CD4-positive, CD25-positive, alpha-beta regulatory T cell (primary cell): ENCODE results near the gene NEIL3. TPM values are rescaled to one million over a fixed set of nuclear protein-coding genes. Genes with fewer than 3 reads are reported as not detected.

ENCODE experiments used
- ATAC-seq, 2 donors: fragments of 150-1000 bp; cut with Tn5 transposase; one replicate each; pipeline ENCODE4 v1.10.0; 2021; ENCODE audit warnings: low read depth in 2 of 2, moderate number of reproducible peaks in 2 of 2, moderate library complexity in 1 of 2
- DNase-seq, 3 donors: peaks; one replicate each; pipeline versions ENCODE4 v3.0.0 to v3.0.0-alpha.2; 2012 to 2022; ENCODE audit warnings: mixed read lengths in 1 of 3
- H3K27ac ChIP-seq: one replicate; pipeline ENCODE4 v1.7.0; 2013; ENCODE audit warnings: mild to moderate bottlenecking, low read length; ENCODE audit not compliant: insufficient read depth, poor library complexity, severe bottlenecking
- H3K27me3 ChIP-seq: one replicate; pipeline ENCODE4 v1.7.0; 2013; ENCODE audit warnings: low read length; ENCODE audit not compliant: control insufficient read depth, insufficient read depth
- H3K36me3 ChIP-seq: one replicate; pipeline ENCODE4 v1.7.0; 2013; ENCODE audit warnings: mild to moderate bottlenecking, low read length, moderate library complexity; ENCODE audit not compliant: control insufficient read depth, insufficient read depth
- H3K4me1 ChIP-seq: 2 replicates; pipeline ENCODE4 v1.7.0; 2013; ENCODE audit warnings: mild to moderate bottlenecking, low read length; ENCODE audit not compliant: insufficient read depth, control insufficient read depth, poor library complexity, severe bottlenecking
- H3K4me3 ChIP-seq: one replicate; pipeline ENCODE4 v1.7.0; 2013; ENCODE audit warnings: low read depth, mild to moderate bottlenecking, low read length, moderate library complexity
- H3K9me3 ChIP-seq, 2 experiments: 1 replicate in 1 of 2; 2 replicates in 1 of 2; pipeline ENCODE4 v1.7.0; 2013; ENCODE audit warnings: low read length in 2 of 2, mild to moderate bottlenecking in 1 of 2, moderate library complexity in 1 of 2; ENCODE audit not compliant: control insufficient read depth in 2 of 2
- H3K27ac Mint-ChIP-seq, 3 donors: one replicate each; pipeline ENCODE4 v1.8.0; 2020 to 2022; ENCODE audit warnings: mild to moderate bottlenecking in 3 of 3, mixed read lengths in 3 of 3, moderate library complexity in 2 of 3
- H3K27me3 Mint-ChIP-seq: one replicate; pipeline ENCODE4 v1.8.0; 2022; ENCODE audit warnings: mild to moderate bottlenecking, mixed read lengths
- H3K36me3 Mint-ChIP-seq: one replicate; pipeline ENCODE4 v1.8.0; 2020; ENCODE audit warnings: mixed read lengths
- H3K4me1 Mint-ChIP-seq, 4 donors: one replicate each; pipeline ENCODE4 v1.8.0; 2020 to 2022; ENCODE audit warnings: mixed read lengths in 4 of 4, mild to moderate bottlenecking in 1 of 4
- H3K4me3 Mint-ChIP-seq, 4 donors: one replicate each; pipeline ENCODE4 v1.8.0; 2020 to 2022; ENCODE audit warnings: mild to moderate bottlenecking in 4 of 4, mixed read lengths in 4 of 4, moderate library complexity in 3 of 4
- H3K9me3 Mint-ChIP-seq, 7 donors: one replicate each; pipeline ENCODE4 v1.8.0; 2020 to 2022; ENCODE audit warnings: mixed read lengths in 7 of 7, mild to moderate bottlenecking in 3 of 7, moderate library complexity in 2 of 7
- polyA plus RNA-seq, 4 donors: library from polyadenylated mRNA; unstranded; fragments of 300-500 nt; fragmentation: Illumina TruSeq; gene quantifications; one replicate each; pipeline ENCODE4 v1.2.3, GENCODE V29; 2021
- total RNA-seq: library from RNA; stranded (reverse); gene quantifications from one replicate; pipeline ENCODE4 v1.2.3, GENCODE V29; 2022

NEIL3 gene
- total RNA-seq (5.0 TPM), polyA plus RNA-seq (1 to 10 TPM in 1 of 4 donors, under 1 TPM in 3; 0.39 to 2.7 (median 0.71) TPM)

GRCh38 chr4:177309522-177310371 lies at the start of gene NEIL3:
NEIL3 (plus strand) TSS chr4:177309874; CDS start chr4:177309954, 80 bp downstream.
- ATAC-seq (peak; percentile 84 to 86), DNase-seq (peak; percentile 93 to 97 (median 94))
- no peaks in the 10 kb centered on the region for H3K9me3 Mint-ChIP-seq
- no peaks in the 10 kb centered on the region for H3K27me3 Mint-ChIP-seq
- Histone ChIP-seq H3K4me1 (peaks cover 44% of the 10 kb centered on the region), H3K9me3 (no peaks in the 10 kb centered on the region), H3K36me3 (no peaks in the 10 kb centered on the region), H3K4me3 (peak within 1 kb of the TSS; percentile 98), H3K27me3 (no peaks in the 10 kb centered on the region), H3K27ac (peak within 1 kb of the TSS; percentile 86)
- no peaks in the 10 kb centered on the region for H3K36me3 Mint-ChIP-seq
- H3K4me1 Mint-ChIP-seq: peaks cover 7 to 56% (median 29%) of the 10 kb centered on the region in 4 donors
- H3K4me3 Mint-ChIP-seq: peak within 1 kb of the TSS; percentile 83 to 92 (median 90)
- peak within 1 kb of the TSS; percentile 86 to 91 (median 88) for H3K27ac Mint-ChIP-seq

GRCh38 chr4:177263818-177264217 lies 45.9 kb upstream of the NEIL3 start:
- Mint-ChIP-seq H3K36me3 (no peaks in the 10 kb centered on the region), H3K4me1 (no peaks in the 10 kb centered on the region), H3K27ac (no peak overlapping the region), H3K27me3 (no peaks in the 10 kb centered on the region), H3K9me3 (no peaks in the 10 kb centered on the region), H3K4me3 (no peak overlapping the region)
- Histone ChIP-seq H3K9me3 (no peaks in the 10 kb centered on the region), H3K27ac (no peak overlapping the region), H3K27me3 (no peaks in the 10 kb centered on the region), H3K4me1 (no peaks in the 10 kb centered on the region), H3K36me3 (no peaks in the 10 kb centered on the region), H3K4me3 (no peak overlapping the region)
- DNase-seq (no peak), ATAC-seq (no peak)

GRCh38 chr4:177264788-177265422 lies 44.8 kb upstream of the NEIL3 start:
- DNase-seq: no peak
- Mint-ChIP-seq H3K27ac (no peak overlapping the region), H3K36me3 (no peaks in the 10 kb centered on the region)

GRCh38 chr4:177265729-177266128 lies 43.9 kb upstream of the NEIL3 start:
- Mint-ChIP-seq H3K9me3 (no peaks in the 10 kb centered on the region), H3K27ac (no peak overlapping the region), H3K27me3 (no peaks in the 10 kb centered on the region)

More at GRCh38 chr4:177264788-177265422, 44.8 kb upstream of the NEIL3 start:
- H3K36me3 ChIP-seq: no peaks in the 10 kb centered on the region
- H3K4me3 ChIP-seq: no peak overlapping the region
- Mint-ChIP-seq H3K9me3 (no peaks in the 10 kb centered on the region), H3K27me3 (no peaks in the 10 kb centered on the region), H3K4me1 (no peaks in the 10 kb centered on the region), H3K4me3 (no peak overlapping the region)
- no peak overlapping the region for H3K27ac ChIP-seq
- no peaks in the 10 kb centered on the region for H3K27me3 ChIP-seq
- H3K9me3 ChIP-seq: no peaks in the 10 kb centered on the region
- no peaks in the 10 kb centered on the region for H3K4me1 ChIP-seq
- ATAC-seq: no peak

GRCh38 chr4:177266506-177266905 lies 43.2 kb upstream of the NEIL3 start:
- ATAC-seq: no peak
- H3K27ac Mint-ChIP-seq: no peak overlapping the region

More at GRCh38 chr4:177265729-177266128, 43.9 kb upstream of the NEIL3 start:
- Histone ChIP-seq H3K27ac (no peak overlapping the region), H3K4me1 (no peaks in the 10 kb centered on the region), H3K27me3 (no peaks in the 10 kb centered on the region), H3K36me3 (no peaks in the 10 kb centered on the region), H3K4me3 (no peak overlapping the region), H3K9me3 (no peaks in the 10 kb centered on the region)
- no peaks in the 10 kb centered on the region for H3K4me1 Mint-ChIP-seq
- DNase-seq: no peak
- no peaks in the 10 kb centered on the region for H3K36me3 Mint-ChIP-seq
- no peak overlapping the region for H3K4me3 Mint-ChIP-seq
- ATAC-seq: no peak

GRCh38 chr4:177267911-177268310 lies 41.8 kb upstream of the NEIL3 start:
- Histone ChIP-seq H3K36me3 (no peaks in the 10 kb centered on the region), H3K4me1 (no peaks in the 10 kb centered on the region), H3K27ac (no peak overlapping the region), H3K27me3 (no peaks in the 10 kb centered on the region), H3K4me3 (no peak overlapping the region), H3K9me3 (no peaks in the 10 kb centered on the region)
- peaks cover 5% of the 10 kb centered on the region for H3K27me3 Mint-ChIP-seq
- no peaks in the 10 kb centered on the region for H3K36me3 Mint-ChIP-seq
- no peak for ATAC-seq
- peaks cover 0 to 5% (median 0%) of the 10 kb centered on the region in 4 donors for H3K4me1 Mint-ChIP-seq
- no peak overlapping the region for H3K4me3 Mint-ChIP-seq
- DNase-seq: no peak
- no peak overlapping the region for H3K27ac Mint-ChIP-seq
- no peaks in the 10 kb centered on the region for H3K9me3 Mint-ChIP-seq

More at GRCh38 chr4:177266506-177266905, 43.2 kb upstream of the NEIL3 start:
- no peaks in the 10 kb centered on the region for H3K36me3 ChIP-seq
- no peak for DNase-seq
- no peak overlapping the region for H3K27ac ChIP-seq
- Mint-ChIP-seq H3K4me1 (no peaks in the 10 kb centered on the region), H3K9me3 (no peaks in the 10 kb centered on the region), H3K4me3 (no peak overlapping the region), H3K27me3 (peaks cover under 1% of the 10 kb centered on the region), H3K36me3 (no peaks in the 10 kb centered on the region)
- H3K4me3 ChIP-seq: no peak overlapping the region
- H3K27me3 ChIP-seq: no peaks in the 10 kb centered on the region
- H3K9me3 ChIP-seq: no peaks in the 10 kb centered on the region
- no peaks in the 10 kb centered on the region for H3K4me1 ChIP-seq

GRCh38 chr4:177271091-177271490 lies 38.6 kb upstream of the NEIL3 start:
- no peak for DNase-seq
- no peaks in the 10 kb centered on the region for H3K36me3 Mint-ChIP-seq
- H3K27me3 ChIP-seq: no peaks in the 10 kb centered on the region

More at GRCh38 chr4:177271091-177271490, 38.6 kb upstream of the NEIL3 start:
- Mint-ChIP-seq H3K4me1 (peaks cover 0 to 5% (median 0%) of the 10 kb centered on the region in 4 donors), H3K27me3 (peaks cover 5% of the 10 kb centered on the region), H3K9me3 (no peaks in the 10 kb centered on the region), H3K4me3 (no peak overlapping the region), H3K27ac (no peak overlapping the region)
- H3K9me3 ChIP-seq: no peaks in the 10 kb centered on the region
- ATAC-seq: no peak
- no peak overlapping the region for H3K27ac ChIP-seq
- H3K4me3 ChIP-seq: no peak overlapping the region
- H3K4me1 ChIP-seq: no peaks in the 10 kb centered on the region
- no peaks in the 10 kb centered on the region for H3K36me3 ChIP-seq
